Daoy (cell line): Measurements from ENCODE around the gene CNTNAP2. TPM values are rescaled to one million over a fixed set of nuclear protein-coding genes. Genes with fewer than 3 reads are reported as not detected.

Experiments used
- DNase-seq: peaks from one replicate; pipeline ENCODE4 v3.0.0-alpha.2; 2015; ENCODE audit warnings: low read depth
- total RNA-seq: library from RNA; depleted of rRNA; stranded (reverse); fragments of >200 nt; shearing (Covaris generic); gene quantifications from 2 replicates; pipeline ENCODE4 v1.2.3, GENCODE V29; 2014

The CNTNAP2 gene
- total RNA-seq, 1 experiment from 2014 or later = 6.4 TPM

DNA sequence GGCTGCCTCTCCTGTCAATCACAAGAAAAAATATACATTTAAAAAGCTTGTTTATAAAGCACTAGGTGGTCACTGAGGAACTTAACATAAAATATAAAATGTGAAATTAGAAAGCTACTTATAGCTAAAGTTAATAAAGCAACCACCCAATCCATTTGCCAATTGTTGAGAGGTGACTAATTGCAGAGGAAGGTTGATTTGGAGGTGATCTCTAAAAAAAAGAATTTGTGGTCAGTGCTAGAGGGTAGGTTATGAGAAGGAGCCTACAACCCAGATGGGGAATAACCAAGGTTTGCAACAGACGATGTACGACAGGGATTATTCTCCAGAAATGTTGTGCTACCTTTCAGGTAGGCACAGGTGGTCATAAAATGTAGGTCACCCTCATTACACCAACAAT, 2029.7 kb downstream of the CNTNAP2 start:
- peak; percentile 30 for DNase-seq

DNA sequence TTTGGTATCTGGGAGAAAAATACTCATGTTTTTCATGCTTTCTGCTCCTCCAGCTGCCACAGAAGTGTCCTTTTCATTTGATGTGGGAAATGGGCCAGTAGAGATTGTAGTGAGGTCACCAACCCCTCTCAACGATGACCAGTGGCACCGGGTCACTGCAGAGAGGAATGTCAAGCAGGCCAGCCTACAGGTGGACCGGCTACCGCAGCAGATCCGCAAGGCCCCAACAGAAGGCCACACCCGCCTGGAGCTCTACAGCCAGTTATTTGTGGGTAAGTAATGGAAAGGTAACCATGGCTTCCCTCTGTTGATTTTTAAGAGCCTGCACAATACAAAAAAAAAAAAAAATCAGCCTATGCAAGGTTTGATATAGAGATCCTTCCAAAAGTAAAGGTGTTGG, 2030.8 kb downstream of the CNTNAP2 start:
- no peak for DNase-seq

DNA sequence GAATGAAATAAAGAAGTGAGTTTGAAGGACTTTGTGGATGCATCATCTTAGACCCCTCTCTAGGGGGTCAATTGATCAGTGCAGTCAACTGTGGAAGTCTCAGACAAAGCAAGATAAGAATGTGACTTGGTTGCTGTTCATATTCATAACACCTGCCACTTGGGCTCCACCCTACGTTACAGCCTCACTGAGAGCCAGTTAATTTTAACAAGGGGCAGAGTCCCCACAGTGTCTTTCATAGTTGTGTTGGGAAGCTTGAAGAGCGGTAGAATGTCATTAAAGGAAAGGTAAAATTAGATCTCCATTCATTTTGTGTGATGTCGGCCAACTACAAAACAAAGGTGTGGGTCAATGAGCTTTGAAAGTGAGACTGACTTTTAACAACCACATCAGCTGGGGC, 2031.9 kb downstream of the CNTNAP2 start:
- no peak for DNase-seq

DNA sequence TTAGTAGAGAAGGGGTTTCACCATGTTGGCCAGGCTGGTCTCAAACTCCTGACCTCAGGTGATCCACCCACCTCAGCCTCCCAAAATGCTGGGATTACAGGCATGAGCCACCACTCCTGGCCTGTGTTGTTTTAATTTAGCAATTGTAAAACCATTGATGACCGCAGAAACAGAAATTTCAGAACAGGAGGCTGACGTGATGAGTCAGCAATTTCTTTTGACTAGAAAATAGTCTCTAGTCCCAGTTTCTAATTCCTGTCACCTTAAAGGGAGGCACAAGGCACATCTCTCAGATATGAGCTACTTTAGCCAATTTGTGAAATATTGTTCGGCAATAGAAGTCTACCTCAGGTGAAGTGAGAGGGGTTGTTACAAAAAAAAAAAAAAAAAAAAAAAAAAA, 2033.1 kb downstream of the CNTNAP2 start:
- no peak for DNase-seq

DNA sequence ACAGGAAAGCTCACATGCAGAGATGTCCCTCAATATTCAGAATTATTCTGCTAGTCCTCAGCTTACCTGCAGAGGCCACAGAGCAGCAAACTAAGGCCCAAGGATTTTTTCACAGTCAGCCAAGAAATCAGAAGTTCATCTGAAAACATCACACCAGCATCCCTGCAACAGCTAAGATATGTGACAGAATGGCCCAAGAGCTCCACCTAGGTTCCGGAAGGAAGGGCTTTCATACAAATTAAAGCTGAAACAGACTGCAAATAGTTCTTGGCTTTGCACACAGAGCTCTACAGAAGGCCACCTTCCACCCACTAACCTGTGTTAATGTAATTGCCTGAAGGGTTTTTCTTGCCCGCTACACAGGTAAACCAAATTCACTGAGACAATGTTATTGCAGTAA, 2035.2 kb downstream of the CNTNAP2 start:
- no peak for DNase-seq

DNA sequence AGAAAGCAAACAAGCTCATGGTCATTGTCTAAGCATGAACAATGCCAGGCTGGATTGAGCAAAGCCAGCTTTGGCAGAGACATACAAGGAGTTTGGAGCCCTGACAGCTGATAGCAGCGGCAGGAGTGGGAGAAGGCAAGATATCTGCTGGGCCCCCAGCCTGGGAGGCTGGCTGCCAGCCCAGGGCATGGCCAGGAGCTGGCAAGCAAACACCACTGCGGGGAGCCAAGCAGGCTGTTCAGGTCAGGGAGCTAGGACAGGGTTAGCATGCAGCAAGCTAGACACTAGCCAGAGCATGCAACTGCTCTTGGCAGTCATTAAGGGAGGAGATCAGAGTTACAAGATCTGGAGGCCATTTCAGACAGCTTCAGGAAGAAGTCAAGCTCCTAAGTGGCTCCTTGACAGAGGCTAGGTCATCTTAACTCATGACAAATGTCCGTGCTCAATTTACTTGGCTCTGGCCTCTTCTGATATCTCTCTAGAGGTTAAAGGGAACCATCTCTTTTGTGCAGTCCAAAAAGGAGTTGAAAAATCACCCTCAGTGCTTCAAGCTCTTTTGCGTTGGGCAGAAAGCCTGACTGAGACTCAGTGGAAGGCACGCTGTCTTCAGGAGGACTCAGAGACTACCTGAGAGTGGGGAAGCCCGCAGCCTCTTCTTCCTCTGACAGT, 2037.1 kb downstream of the CNTNAP2 start:
- DNase-seq = peak; percentile 43

DNA sequence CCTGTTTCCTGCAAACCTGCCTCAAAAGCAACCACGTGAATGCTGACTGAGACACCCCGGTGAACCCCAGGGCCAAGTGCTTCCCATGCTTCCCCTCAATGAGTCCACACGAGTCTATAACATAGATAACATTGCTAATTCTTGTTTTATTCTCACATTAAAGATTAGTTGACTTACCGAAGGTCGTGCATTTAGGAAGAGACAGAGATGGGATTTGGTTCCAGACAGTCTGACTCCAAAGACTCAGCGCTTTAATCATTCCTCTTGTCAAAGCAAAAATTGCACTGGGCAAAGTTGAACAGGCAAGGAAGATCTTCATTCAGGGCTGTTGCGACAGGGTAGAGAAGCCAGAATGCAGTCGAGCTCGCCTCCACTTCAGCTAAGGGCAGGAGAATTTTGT, 2038.4 kb downstream of the CNTNAP2 start:
- DNase-seq = no peak

DNA sequence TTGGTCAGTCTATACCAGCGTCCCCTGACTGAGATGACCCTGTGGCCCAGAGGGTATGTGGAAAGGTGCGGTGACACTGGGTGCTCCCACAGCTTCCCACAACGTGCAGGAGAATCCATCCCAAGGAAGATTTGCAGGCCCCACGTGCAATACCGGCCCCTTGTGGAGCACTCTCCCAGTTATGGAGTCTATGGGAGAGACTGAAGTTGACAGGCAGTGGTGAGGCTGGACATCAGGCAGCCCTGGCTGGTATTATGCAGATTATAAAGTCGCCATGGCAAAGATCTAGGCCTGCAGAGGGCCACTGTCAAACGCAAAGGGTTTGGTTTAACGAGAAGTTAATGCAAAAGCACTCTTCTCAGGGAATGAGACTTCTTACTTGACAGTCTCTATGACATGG, 2039.2 kb downstream of the CNTNAP2 start:
- no peak for DNase-seq

DNA sequence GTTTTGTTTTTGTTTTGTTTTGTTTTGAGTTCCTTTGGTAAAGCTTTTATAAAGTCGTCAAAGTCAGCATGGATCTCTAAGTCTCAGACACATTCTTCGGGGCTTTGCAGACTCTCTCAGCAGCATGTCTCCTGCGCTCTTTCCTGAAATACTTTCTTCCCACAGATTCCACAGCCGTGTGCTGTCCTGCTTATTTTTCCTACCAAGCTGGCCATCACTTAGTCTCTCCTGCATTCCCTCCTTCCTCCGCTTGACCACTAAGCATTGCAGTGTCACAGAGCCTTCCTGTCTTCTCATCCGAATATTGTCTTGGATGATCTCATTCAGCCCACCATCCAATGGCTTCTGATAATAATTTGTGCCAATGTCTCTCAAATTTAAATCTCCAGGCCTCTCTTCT, 2039.6 kb downstream of the CNTNAP2 start:
- peak; percentile 67 for DNase-seq

DNA sequence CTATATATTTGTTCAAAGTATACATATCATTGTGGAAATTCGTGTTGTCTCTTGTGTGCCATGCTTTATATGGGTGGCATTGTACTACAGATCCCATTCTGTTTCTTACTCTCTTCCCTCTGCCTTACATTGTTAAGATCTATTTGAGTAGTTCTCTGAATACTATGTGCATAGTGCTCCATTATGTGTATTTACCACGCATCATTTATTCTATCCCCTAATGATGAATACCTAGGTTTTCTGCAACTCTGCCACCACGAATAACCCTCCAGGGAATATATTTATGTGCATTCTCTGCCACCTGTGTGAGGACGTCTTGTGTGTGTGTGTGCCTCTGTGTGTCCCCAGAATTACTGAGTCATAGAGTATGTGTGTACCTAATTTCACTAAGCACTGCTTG, 2042.7 kb downstream of the CNTNAP2 start:
- DNase-seq = no peak

DNA sequence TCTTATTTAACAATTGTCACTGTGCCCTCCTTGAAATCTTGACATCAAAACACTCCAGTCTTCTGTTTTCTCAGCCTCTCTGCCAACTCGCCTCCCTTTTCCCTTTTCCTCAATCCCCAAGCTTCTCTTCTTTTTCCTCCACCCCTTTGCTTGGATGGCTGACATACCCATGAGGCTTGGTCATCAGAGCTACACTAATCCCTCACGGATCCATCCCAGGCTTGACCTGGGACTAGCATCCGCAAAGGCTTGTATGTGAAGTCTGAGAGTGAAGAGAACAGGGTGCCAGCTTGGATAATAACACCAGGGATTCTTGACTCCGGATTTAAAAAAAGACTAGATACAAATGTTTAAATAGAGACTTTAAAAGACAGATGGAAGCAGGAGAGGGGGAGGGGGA, 2045.2 kb downstream of the CNTNAP2 start:
- no peak for DNase-seq

DNA sequence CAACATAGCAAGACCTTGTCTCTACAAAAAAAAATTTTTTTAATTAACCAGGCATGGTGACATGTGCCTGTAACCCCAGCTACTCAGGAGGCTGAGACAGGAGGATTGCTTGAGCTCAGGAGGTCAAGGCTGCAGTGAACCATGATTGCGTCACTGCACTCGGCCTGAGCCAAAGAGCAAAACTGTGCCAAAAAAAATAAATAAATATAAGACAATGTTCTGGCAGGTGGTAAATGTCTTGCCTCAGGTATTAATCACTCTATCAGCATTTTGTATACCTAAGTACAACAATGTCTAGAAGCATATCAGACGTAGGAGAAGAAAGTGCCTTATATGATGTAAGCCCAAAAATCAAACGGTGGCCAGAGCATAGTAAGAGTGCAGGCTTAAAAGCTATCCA, 2046.2 kb downstream of the CNTNAP2 start:
- DNase-seq = no peak

DNA sequence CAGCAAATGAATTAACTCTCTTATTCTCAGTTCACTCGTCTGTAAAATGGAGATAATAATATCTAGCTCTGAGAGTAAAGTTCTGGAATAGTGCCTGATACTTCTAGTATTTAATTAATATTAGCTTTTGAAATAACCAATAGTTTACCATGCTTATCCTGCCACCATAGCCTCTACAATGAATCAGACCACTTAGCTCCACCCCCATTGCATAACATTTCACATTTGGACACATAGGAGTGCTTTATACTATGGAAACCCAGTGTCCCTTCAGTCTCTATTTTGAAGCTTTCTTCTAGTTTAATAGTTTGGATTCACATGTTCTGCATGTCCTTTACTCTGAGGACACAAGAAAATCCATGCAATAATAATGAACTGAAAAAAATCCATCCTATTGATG, 2046.6 kb downstream of the CNTNAP2 start:
- no peak for DNase-seq

DNA sequence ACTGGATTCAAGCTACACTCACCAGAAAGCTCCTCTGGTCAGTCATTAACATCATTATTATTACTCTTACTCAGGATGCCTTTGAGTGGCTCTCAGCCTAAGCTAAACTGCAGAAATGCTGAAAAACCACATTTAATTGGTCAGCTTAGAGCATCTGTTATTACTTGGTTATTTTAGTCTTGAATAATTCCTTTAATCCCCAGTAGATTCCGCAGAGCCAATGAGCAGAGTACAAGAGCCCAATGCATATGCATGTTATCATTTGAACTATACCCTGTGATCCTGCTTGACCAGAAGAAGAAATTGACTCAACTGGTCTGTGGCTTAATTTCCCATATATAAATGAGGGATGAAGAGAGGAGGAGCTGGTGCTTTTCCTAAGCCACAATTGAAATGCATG, 2056.3 kb downstream of the CNTNAP2 start:
- no peak for DNase-seq

DNA sequence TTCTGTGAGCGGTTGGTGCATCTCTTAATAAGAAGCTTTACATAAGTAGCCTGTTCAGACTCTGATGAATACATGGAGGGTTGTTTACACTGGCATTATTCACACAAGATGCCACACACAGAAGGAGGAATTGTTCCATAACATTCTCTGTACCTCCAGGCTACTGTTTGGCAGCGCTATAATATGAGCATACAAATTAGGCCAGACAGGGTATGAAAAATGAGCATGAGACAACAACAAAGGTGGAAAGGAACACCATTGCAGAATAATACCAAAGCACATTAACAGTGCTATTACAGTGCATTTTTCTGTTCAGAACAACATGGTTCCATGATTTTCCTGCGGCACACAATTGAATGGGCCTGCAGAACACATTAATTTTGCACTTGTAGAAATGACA, 2056.8 kb downstream of the CNTNAP2 start:
- no peak for DNase-seq

DNA sequence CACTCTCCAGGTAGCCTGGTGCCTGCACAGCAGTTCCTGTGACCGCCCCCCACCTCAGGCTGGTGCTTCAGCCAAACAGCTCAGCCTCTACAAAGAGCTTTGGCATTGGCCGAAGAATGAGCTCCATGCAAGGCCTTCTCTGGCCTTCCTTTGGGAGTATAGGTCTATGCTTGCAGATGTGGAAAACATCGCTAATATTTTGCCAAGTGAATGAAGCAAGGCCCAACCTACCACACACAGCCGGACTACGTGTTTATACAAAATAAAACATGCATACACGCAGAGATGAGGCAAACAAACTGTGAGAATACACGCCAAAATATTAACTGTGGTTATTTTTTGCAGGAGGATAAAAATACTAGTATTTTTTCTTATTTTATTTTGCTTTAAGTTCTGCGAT, 2057.8 kb downstream of the CNTNAP2 start:
- DNase-seq = no peak

DNA sequence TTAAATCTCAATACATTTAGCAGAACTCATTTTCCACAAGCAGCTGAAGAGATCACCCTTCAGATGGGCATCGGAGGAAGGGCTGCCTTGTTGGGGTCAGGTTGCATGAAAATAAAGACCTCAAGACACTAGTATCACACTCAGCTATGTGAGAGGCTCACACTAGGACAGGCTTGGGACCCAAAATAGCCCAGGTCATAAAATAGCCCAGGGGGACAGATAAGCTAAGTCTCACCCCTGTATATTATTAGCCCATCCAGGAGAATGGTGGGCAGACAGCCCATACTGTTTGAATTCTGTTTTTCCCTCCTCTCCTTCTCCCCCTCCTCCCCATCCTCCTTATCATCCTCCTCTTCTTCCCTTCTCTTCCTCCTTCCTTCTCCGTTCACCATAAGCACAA, 2058.9 kb downstream of the CNTNAP2 start:
- DNase-seq = no peak

DNA sequence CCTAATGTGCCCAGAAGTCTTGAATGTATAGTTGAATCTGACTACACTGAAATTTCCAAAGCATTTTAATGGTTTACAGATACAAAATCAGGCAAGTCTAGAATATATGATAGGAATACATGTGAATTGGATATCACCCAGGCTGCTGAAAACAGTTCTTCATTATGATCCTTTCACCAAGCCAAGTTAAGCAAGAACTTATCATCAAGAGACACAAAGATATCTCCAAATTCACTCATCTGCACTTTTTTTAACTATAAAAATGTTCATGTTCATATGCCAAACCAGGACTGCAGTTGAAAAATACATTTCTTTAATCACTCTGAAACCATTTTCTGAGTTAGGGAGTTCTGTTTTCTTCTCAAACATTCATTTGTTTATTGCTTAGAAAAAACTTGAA, 2061.4 kb downstream of the CNTNAP2 start:
- no peak for DNase-seq

DNA sequence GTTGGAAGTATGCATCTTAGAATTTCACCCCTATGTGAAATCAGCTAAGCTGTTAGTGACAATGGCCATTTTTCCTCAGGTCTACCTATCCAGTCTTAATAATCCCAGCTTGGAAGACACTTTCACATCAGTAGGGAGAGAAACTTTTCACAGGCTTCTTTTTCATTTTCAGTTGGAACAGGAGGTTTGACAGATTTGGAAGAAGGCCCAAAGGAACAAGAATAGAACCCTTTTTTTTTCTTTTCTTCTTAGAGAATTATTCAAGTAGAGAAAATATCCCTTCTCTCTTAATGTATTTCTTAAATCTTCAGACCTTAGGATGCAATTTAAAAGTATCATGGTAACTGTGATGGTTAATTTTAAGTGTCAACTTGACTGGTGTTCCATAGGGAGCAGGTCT, 2063.5 kb downstream of the CNTNAP2 start:
- DNase-seq = no peak

DNA sequence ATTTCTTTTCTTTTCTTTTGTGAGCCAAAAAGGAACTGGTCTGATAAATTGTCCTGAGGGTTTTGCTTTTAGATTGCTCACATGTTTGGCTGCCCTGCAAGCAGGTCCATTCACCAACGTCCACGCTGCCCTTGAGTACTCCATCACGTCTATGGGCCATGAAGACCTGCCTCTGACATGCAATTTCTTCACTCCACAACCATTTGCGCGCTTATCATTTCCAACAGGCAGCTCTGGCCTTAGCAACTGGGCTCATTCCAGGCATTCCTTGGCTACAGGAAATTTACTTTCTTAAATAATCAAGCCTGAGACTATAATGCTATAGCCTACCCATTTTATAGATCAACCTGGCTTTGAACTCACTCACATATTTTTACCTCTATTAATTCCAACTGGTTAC, 2065.7 kb downstream of the CNTNAP2 start:
- DNase-seq = peak; percentile 60

DNA sequence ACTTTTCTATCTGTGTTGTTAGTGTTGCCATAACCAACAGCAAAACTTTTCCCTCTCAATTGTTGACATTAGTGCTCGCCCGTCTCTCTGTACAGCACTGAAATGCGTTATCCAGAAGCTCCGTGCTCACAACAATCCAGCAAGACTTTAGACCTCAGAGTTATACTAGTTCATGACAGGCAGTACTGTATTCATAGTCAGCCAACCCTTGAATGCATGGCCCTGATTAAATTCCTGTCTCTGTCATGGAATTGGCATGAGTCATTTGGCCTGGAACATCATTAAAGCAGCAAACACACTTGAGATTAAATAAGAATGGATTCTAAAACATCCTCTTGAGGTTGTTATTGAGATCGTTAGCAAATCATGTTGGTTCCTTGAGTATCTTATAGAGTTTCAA, 2068.4 kb downstream of the CNTNAP2 start:
- DNase-seq = peak; percentile 72

DNA sequence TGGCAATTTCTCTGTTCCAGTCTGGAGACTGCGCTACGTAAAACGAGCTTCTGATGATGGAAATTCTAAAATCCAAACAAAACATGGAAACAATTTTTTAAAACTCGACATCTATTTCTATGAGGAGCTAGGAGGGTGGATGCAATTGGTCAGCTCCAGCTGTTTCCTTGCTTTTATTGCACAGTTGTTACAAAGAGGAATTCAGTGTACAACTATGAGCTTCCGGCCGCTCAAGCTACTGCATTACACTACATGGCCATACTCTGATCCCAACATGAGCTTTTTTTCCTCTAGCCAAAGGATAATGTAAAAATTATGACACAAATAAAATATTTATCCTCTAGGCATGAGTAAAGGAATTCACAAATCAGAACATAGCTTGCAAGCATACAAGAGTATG, 2070.9 kb downstream of the CNTNAP2 start:
- DNase-seq = no peak

DNA sequence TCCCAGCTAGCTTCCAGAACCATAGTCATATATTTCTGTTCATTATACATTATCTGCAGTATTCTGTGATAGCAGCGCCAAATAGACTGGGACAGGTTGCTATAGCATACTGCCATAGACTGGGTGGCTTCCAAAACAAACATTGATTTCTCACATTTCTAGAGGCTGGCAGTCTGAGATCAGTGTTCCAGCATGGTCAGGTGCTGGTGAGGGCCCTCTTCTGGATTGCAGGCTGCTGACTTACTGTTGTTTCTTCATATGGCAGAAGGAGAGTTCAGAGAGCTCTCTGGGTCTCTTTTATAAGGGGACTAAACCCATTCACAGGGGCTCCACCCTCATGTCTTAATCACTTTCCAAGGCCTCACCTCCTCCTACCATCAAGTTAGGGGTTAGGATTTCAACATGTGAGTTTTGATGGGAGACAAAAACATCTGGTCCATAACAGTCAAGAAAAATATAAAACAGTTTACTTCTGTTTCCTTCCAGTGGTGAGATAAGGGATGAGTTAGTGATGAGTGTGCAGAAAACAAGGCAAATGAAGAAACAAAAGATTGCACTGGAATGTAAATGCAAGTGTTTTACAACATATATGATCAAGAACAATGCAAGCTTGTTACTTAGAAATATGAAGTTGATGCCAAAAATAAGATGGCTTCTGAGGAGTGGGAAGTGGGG, 2074.9 kb downstream of the CNTNAP2 start:
- DNase-seq = peak; percentile 46

DNA sequence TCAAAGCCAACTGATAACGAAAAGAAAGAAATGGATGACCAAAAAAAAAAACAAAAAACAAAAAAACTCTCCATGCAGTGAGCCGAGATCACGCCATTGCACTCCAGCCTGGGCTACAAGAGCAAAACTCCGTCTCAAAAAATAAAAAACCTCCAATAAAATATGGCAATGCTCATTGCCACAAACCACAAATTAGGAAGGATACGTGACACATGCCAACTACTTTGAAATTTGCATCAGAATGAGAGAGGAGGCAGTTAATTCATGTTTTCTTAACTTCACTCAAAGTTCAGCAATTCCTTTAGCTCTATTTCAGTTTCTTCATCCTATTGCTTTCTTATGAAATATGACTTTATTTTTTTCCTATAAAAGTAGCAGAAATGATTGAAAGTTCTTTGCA, 2075.9 kb downstream of the CNTNAP2 start:
- DNase-seq = no peak
